IPS-18a (cell line): ENCODE measurements around the gene PNLIP.

ENCODE experiments used
- H3K27ac ChIP-seq: one replicate; pipeline ENCODE4 v1.5.1; 2013; ENCODE audit warnings: low read length
- H3K27me3 ChIP-seq: one replicate; pipeline ENCODE4 v1.6.1; 2013; ENCODE audit warnings: mild to moderate bottlenecking, low read length; ENCODE audit not compliant: control insufficient read depth, insufficient read depth
- H3K36me3 ChIP-seq: one replicate; pipeline ENCODE4 v1.6.1; 2013; ENCODE audit warnings: low read depth, low read length; ENCODE audit not compliant: control insufficient read depth
- H3K4me1 ChIP-seq: one replicate; pipeline ENCODE4 v1.6.1; 2013; ENCODE audit warnings: low read depth, low read length; ENCODE audit not compliant: control insufficient read depth
- H3K4me3 ChIP-seq: one replicate; pipeline ENCODE4 v1.5.1; 2013; ENCODE audit warnings: low read length
- H3K9ac ChIP-seq: one replicate; pipeline ENCODE4 v1.6.1; 2013; ENCODE audit warnings: mild to moderate bottlenecking, low read length, moderate library complexity
- H3K9me3 ChIP-seq: one replicate; pipeline ENCODE4 v1.6.1; 2013; ENCODE audit warnings: low read depth, low read length; ENCODE audit not compliant: control insufficient read depth

The PNLIP gene

DNA sequence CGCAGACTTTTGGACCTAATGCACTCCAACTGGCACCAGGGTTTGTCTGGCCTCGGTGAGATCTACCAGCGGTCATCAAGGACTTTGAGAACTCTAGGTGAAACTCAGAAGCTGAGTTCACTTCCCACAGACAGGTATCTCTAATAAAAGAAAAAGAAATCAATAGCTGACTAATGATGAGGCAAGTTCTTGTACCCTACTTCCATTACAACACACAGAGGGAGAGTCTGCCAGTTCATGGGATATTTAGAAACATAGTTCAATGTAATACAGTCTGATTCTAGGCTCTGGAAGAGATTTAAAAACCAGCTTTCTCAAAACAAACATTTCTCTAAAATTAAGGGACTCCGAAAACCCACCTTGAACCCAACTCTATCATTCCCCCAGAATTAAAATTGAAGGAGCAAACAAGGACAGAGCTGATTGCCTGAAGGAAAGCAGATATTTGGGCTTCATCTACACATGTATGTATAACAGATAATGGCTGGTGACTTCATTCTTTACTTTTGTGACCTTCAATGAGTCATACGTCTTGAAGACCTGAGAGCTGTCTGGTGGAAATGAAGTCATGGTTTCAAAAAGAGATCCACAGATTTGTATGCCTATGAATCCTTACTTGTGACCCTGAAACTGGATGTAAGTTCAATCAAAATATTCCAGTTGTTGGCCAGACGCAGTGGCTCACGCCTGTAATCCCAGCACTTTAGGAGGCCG, 42.3 kb downstream of the PNLIP start:
- Histone ChIP-seq H3K27ac (no peak overlapping the region), H3K4me1 (no peaks in the 10 kb centered on the region), H3K4me3 (no peak overlapping the region), H3K27me3 (no peaks in the 10 kb centered on the region), H3K9me3 (no peaks in the 10 kb centered on the region), H3K9ac (no peak overlapping the region), H3K36me3 (no peaks in the 10 kb centered on the region)

DNA sequence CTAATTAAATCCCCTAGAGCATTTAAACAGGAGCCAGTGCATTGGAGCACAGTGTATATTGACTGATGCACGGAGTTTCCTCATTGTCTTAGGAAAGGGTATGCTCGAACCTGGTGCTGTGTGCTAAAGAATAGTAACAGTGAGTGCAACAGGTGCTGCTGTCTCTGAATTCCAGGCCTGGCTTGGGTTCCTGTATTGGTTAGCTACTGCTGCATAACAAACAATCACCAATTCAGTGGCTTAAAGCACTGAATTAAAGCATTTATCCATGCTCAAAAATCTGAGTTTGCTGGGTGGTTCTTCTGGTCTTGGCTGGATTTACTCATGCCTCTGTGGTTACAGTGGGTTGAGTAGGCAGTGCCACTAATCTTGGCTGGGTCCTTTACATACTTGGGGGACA, 43.3 kb downstream of the PNLIP start:
- H3K9me3 ChIP-seq: no peaks in the 10 kb centered on the region
- H3K4me1 ChIP-seq: no peaks in the 10 kb centered on the region
- no peak overlapping the region for H3K4me3 ChIP-seq
- H3K27ac ChIP-seq: no peak overlapping the region
- no peaks in the 10 kb centered on the region for H3K27me3 ChIP-seq
- H3K9ac ChIP-seq: no peak overlapping the region
- H3K36me3 ChIP-seq: no peaks in the 10 kb centered on the region

DNA sequence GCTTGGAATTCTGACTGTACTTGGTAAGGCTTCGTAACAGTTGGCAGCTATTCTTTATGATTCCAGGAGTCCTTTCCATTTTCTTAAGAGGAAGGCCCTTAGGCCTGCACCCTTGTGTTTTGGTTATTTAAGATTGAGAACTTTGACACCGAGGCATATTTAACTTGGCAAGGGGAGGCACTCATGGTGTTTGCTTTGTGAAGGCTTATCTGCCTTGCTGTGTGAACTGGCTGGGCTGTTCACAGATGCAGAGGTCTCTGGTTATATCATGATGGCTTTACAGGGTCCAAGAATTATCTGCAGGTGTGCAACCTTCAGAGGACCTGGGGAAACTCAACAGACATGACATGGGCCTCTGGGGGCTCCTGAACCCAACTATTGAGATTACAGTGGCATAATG, 44.2 kb downstream of the PNLIP start:
- no peak overlapping the region for H3K9ac ChIP-seq
- no peak overlapping the region for H3K4me3 ChIP-seq
- no peaks in the 10 kb centered on the region for H3K9me3 ChIP-seq
- no peak overlapping the region for H3K27ac ChIP-seq
- H3K36me3 ChIP-seq: no peaks in the 10 kb centered on the region
- no peaks in the 10 kb centered on the region for H3K27me3 ChIP-seq
- H3K4me1 ChIP-seq: no peaks in the 10 kb centered on the region

DNA sequence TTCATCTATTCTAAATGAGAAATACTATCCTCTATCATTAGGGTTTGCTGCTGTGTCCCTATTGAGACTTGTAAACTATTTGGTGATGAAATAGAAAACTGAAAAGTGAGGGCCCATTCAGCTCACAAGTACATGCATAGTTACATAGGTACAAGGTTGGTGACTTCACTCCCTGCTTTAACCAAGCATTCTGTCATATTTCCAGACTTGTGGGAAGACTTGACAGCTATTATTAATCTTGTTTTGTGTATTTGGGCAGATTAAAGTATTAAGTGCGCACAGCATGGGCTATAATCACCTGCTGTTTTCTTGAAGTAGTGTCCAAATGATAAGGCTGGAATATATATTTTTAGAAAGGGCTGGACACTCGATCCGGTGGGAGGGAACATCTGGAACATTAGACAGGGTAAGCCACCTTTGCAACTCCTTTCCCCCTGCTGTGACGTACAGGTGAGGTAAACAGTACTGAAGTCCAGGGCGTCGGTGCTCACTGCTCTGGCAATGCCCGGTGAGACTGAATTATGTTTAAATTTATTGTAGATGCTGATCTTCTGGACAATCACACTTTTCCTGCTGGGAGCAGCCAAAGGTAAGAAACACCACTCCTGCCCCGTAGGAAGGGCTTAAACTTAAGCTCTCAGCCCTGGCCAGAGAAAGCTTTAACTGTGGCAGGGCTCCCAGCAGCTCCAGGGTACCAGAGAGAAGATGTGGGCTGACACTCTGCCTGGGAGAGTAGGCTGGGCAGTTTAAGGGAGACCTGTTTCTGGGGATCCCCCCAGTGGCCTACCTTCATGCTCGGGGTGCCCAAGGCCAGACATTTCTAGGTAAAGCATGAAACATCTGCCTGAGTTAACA, 45.1 kb downstream of the PNLIP start, which contains the start of gene PNLIPRP1:
Gene PNLIPRP1 (plus strand): TSS at position 370 of the 855 bp plus-strand sequence. CDS start 171 bp downstream, at position 541.
- H3K4me3 ChIP-seq: no peak within 1 kb of the TSS
- H3K36me3 ChIP-seq: no peaks in the 10 kb centered on the region
- no peaks in the 10 kb centered on the region for H3K4me1 ChIP-seq
- no peaks in the 10 kb centered on the region for H3K9me3 ChIP-seq
- H3K9ac ChIP-seq: no peak within 1 kb of the TSS
- H3K27me3 ChIP-seq: no peaks in the 10 kb centered on the region
- no peak within 1 kb of the TSS for H3K27ac ChIP-seq

DNA sequence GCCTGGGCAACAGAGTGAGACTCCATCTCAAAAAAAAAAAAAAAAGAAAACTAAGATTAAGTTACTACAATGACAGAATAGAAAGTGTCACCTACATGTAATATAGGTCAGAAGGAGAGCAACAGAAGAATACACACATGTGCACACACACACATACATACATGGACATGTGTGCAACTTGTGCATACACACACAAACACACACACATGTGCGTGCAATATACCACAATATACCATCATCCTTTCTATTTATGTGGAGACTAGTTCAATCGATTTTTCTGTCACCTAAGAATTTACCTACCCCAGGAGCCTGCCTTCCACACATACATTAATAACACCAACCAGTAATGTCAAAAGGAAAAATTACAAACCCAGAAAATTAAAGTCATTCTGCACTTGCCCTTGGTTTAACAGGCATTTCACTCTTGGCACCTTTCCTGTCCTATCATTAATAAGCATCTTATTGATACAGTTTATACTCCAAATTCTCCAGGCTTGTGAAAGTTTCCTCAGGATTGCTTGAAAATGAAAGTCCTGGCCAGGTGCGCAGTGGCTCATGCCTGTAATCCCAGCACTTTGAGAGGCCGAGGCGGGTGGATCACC, 47.5 kb downstream of the PNLIP start:
- Histone ChIP-seq H3K9ac (no peak overlapping the region), H3K27me3 (no peaks in the 10 kb centered on the region), H3K9me3 (no peaks in the 10 kb centered on the region), H3K27ac (no peak overlapping the region), H3K4me3 (no peak overlapping the region), H3K4me1 (no peaks in the 10 kb centered on the region), H3K36me3 (no peaks in the 10 kb centered on the region)

DNA sequence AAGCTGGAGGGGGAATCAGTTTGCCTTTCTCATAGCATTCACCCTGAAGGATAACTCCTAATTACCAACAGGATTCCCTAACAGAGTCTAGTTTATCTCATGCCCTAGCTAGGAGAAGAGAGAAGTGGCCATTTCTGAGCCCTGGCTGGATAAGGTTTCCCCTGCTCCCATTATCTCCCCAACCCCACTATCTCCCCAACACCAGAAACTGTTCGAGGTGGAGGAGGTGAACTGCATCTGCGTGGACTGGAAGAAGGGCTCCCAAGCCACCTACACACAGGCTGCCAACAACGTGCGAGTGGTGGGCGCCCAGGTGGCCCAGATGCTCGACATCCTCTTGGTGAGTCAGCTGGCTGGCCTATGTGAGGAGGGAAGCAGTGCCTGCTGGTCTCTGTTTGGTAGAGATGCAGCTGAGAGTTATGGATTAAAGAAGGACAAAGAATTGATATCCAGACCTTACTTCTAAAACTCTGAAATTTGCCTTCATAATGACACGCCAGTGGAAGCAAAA, 48.8 kb downstream of the PNLIP start:
- Histone ChIP-seq H3K36me3 (no peaks in the 10 kb centered on the region), H3K4me1 (no peaks in the 10 kb centered on the region), H3K9me3 (no peaks in the 10 kb centered on the region), H3K27ac (no peak overlapping the region), H3K27me3 (no peaks in the 10 kb centered on the region), H3K9ac (no peak overlapping the region), H3K4me3 (no peak overlapping the region)

DNA sequence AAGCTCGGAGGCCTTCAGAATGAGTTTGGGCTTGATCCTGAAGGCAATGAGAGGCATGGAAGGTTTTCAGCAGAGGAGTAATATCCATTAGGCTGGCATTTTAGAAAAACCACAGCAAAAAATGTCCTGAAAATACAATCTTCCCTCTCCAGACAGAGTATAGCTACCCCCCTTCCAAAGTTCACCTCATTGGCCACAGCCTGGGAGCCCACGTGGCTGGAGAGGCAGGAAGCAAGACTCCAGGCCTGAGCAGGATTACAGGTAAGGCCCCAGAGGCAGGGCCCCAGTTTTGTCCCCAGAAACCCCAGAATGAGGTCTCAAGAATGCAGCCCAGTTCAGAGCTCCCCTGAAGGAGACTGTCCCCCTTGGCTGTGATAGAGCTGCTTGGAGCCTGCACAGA, 50.3 kb downstream of the PNLIP start:
- H3K4me3 ChIP-seq: no peak overlapping the region
- no peaks in the 10 kb centered on the region for H3K27me3 ChIP-seq
- H3K9ac ChIP-seq: no peak overlapping the region
- H3K27ac ChIP-seq: no peak overlapping the region
- H3K9me3 ChIP-seq: no peaks in the 10 kb centered on the region
- H3K36me3 ChIP-seq: no peaks in the 10 kb centered on the region
- H3K4me1 ChIP-seq: no peaks in the 10 kb centered on the region

DNA sequence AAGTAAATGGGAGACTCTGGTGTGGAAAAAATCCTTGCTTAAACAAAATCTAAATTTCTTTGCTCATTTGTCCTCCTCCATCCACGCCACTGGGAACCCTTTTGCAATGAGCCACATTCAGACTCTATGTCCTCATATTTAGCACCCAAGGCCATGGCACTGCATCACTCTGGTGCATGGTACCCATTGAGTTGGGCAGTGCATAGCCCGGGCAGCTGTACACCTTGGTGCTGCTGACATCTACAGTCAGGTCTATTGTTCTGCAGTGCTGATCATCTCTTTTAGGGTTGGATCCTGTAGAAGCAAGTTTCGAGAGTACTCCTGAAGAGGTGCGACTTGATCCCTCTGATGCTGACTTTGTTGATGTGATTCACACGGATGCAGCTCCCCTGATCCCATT, 51.8 kb downstream of the PNLIP start:
- Histone ChIP-seq H3K27me3 (no peaks in the 10 kb centered on the region), H3K4me1 (no peaks in the 10 kb centered on the region), H3K27ac (no peak overlapping the region), H3K36me3 (no peaks in the 10 kb centered on the region), H3K9ac (no peak overlapping the region), H3K4me3 (no peak overlapping the region), H3K9me3 (no peaks in the 10 kb centered on the region)

DNA sequence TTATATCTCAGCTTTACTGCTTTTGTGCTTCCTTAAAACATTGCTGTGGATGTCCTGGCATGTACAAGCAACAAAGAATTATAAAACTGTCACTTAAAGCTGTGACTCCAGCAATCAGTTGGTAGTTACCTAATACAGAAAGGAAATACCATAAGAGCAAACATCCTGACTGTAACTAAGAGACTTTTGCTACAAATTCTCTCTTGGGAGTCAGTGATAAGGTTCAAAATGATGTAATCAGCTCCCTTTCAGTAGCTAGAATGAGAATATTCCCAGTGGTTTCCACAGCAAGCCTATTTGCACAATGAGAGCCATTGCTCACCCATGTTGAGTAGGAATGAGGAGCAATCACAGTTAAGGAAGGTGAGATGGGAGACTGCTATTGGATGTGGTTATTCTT, 52.6 kb downstream of the PNLIP start:
- no peak overlapping the region for H3K9ac ChIP-seq
- H3K27me3 ChIP-seq: no peaks in the 10 kb centered on the region
- H3K9me3 ChIP-seq: no peaks in the 10 kb centered on the region
- no peak overlapping the region for H3K27ac ChIP-seq
- no peaks in the 10 kb centered on the region for H3K36me3 ChIP-seq
- H3K4me3 ChIP-seq: no peak overlapping the region
- no peaks in the 10 kb centered on the region for H3K4me1 ChIP-seq

DNA sequence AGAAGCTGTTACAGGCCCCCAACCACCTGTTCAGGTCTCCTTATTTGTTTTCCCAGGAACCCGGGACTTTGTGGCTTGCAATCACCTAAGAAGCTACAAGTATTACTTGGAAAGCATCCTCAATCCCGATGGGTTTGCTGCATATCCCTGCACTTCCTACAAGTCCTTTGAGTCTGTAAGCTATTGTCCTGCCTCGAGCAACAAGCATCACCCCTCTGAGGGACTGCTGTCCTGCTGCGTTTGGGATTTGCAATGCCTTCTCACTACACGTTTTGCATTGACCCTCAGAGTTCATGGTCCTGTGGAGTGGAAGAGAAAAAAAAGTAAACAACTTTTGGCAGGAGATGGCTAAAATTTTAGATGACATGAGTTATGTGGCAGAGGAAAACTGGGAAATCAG, 54.3 kb downstream of the PNLIP start:
- Histone ChIP-seq H3K9me3 (no peaks in the 10 kb centered on the region), H3K9ac (no peak overlapping the region), H3K4me1 (no peaks in the 10 kb centered on the region), H3K27me3 (no peaks in the 10 kb centered on the region), H3K27ac (no peak overlapping the region), H3K4me3 (no peak overlapping the region), H3K36me3 (no peaks in the 10 kb centered on the region)

DNA sequence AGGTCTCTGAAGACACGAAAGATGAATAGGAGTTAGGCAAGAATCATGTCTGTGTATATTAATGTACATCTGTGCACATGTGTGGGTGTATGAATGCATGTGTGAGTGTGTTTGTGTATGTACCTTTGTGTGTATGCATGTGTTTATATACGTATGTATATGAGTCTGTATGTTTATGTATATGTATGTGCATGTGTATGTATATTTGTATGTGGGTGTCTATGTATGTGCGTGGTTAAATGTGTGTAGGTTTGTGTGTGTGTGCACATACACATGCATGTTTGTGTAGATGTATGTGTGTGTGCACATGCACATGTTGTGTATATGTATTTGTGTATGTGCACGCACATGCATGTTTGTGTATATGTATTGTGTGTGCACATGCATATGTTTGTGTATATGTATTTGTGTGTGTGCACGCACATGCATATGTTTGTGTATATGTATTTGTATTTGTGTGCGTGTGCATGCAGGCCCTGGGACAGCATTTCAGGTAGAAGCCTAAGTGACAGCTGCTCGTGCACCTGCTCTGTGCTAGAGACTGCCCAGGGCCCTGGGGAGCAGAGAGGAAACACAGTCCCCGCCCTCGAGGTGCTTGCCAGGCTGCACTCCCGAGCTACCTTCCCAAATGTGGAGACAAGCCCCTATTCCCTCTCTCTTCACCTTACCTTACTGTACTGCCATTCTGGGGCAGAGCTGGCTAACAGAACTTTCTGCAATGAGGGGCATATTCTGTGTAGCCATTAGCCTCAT, 57.1 kb downstream of the PNLIP start:
- Histone ChIP-seq H3K9me3 (no peaks in the 10 kb centered on the region), H3K27ac (no peak overlapping the region), H3K4me1 (no peaks in the 10 kb centered on the region), H3K4me3 (no peak overlapping the region), H3K9ac (no peak overlapping the region), H3K36me3 (no peaks in the 10 kb centered on the region), H3K27me3 (no peaks in the 10 kb centered on the region)
